ENCODE measurements around the gene SYNGR3. TPM values are rescaled to one million over a fixed set of nuclear protein-coding genes. Genes with fewer than 3 reads are reported as not detected.

SYNGR3 gene
- total RNA-seq, 4 donors from 2014 or later, result 2.3 TPM; not detected in 3

DNA sequence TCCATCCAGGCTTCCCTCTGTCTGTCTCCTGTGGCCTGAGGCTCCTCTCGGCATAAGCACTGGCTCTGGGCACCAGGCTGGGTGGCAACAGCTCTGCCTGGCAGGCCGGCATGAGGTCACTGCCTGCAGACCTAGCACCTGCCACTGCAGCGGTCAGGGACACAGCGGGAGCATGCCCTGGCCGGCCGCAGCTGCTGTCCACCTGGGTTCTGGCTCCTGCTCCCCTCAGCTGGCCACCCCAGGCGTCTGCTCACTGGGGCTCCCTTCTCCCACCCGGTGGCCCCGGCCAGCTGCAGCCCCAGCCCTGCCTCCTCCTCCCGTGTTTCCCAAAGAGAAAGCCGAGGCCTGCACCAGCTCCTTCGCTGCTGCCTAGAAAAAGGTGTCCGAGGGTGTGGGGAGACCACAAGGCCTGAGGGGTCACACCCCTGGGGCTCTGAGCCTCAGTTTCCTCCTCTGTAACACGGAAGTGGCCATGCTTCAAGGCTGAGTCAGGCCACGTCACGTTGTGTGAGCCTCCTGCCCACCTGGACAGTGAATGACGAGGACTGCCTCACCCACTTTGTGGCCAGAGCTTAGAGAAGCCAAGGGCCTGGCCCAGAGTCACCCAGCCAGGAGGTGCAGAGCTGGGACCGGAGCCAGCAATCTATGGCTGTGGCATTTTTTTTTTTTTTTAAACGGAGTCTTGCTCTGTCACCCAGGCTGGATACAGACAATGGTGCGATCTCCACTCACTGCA lies 51.2 kb downstream of the SYNGR3 start:
- Histone ChIP-seq H3K9me3 (no peaks in the 10 kb centered on the region), H3K27ac (peak overlapping the region; percentile 67 to 84 (median 76)), H3K4me1 (peaks cover 36 to 37% of the 10 kb centered on the region in 2 donors), H3K27me3 (no peaks in the 10 kb centered on the region), H3K36me3 (no peaks in the 10 kb centered on the region), H3K4me3 (no peak overlapping the region)
- DNase-seq, result peak in 1 of 2 donors; percentile 56
- intact Hi-C loops (cut with DNase I; ENCODE audit: low total_unique reads) (no loop called here), in situ Hi-C loops (cut with MboI; ENCODE audit: low sequenced_read_pairs in 4 of 4) (no loop called here)
- no peak for TF ChIP-seq POLR2A (IDR thresholded peaks at IDR 0.05)
- TF ChIP-seq CTCF (IDR thresholded peaks at IDR 0.05 in 4 of 5, conservative IDR thresholded peaks at IDR 0.05 in 1 of 5), result no peak
- ATAC-seq, result peak; percentile 17 to 48

DNA sequence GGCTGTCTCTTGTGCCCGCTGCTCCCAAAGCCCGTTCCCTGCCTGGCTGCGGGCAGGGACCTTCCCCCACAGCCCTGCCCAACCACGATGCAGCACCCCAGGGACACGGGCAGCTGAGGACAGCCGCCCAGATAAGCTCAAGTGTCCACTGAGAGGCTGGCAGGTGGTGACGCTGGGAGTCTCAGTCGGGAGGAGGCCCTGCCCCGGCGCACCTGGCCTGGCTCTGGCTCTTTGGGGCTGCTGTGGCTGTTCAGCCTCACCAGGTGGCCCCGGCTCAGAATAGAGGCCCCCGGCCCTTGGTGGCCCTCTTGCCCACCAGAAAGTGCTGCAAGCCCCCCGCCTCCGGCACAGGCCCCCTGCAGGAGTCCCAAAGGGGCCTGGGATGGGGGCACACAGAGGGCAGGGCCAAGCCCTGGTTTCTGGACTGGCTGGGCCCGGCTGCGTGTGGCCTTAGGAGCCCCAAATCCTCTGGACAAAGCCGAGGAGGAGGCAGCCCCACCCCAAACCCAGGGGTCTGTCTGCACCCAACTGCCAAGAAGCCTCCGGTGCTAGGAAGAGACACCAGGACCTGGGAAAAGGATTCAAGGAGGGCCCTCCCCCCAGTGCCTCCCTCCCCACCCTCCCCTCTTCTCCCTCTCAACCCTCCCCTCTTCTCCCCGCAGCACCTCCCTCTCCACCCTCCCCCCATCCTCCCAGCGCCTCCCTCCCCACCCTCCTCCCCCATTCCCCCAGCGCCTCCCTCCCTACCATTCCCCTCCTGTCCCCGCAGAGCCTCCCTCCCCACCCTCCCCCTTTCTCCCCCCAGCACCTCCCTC lies 52.6 kb downstream of the SYNGR3 start:
- in situ Hi-C loops (cut with MboI; ENCODE audit: low sequenced_read_pairs in 4 of 4), result no loop called here
- no peaks in the 10 kb centered on the region for H3K36me3 ChIP-seq
- H3K9me3 ChIP-seq, result no peaks in the 10 kb centered on the region
- H3K27ac ChIP-seq, result peak overlapping the region in 3 of 4 donors; percentile 69 to 84 (median 82)
- intact Hi-C loops (cut with DNase I; ENCODE audit: low total_unique reads), result no loop called here
- DNase-seq (no peak), ATAC-seq (no peak)
- H3K27me3 ChIP-seq, result no peaks in the 10 kb centered on the region
- H3K4me1 ChIP-seq, result peaks cover 40 to 50% of the 10 kb centered on the region in 2 donors
- no peak for TF ChIP-seq POLR2A (IDR thresholded peaks at IDR 0.05)
- TF ChIP-seq CTCF (IDR thresholded peaks at IDR 0.05 in 4 of 5, conservative IDR thresholded peaks at IDR 0.05 in 1 of 5), result no peak
- H3K4me3 ChIP-seq, result no peak overlapping the region

DNA sequence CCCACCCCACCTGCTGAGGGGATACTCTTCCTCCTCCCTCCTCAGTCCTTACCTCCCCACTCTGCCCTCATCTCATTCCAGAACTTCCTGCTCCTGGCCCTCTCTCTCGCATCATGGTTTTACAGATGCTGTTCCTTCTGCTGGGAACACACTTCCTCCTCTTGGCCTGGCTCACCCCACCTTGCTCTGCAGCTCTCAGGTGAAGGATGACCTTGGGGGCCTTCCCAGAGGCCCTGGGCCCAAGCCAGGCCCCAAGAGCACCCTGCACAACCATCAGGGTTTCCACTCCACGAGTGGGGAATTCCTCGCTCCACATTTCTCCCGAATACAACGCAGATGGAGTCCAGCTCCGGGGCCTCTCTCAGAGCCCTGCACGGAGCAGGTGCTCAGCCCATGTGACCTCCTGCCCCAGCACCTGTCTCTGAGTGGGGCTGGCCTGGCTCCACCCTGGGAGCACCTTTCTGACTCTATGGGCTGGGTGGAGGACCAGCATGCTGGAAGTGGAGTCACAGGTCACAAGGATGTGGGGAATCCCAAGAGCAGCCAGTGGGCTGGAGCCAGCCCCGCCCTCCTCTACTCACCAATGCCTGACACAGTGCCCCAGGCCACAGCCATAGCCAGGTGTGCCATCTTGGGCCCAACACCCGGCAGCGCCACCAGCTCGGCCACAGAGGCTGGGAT lies 53.4 kb downstream of the SYNGR3 start:
- in situ Hi-C loops (cut with MboI; ENCODE audit: low sequenced_read_pairs in 4 of 4), result no loop called here
- TF ChIP-seq POLR2A (IDR thresholded peaks at IDR 0.05) (no peak), CTCF (IDR thresholded peaks at IDR 0.05 in 4 of 5, conservative IDR thresholded peaks at IDR 0.05 in 1 of 5) (no peak)
- Histone ChIP-seq H3K9me3 (no peaks in the 10 kb centered on the region), H3K27ac (peak overlapping the region in 2 of 4 donors; percentile 16 to 42), H3K36me3 (no peaks in the 10 kb centered on the region), H3K4me3 (no peak overlapping the region), H3K27me3 (no peaks in the 10 kb centered on the region), H3K4me1 (peaks cover 38 to 45% of the 10 kb centered on the region in 2 donors)
- intact Hi-C loops (cut with DNase I; ENCODE audit: low total_unique reads), result no loop called here
- no peak for ATAC-seq
- DNase-seq, result no peak

Other genes with a start within 250 kb of the SYNGR3 start
- gene NME3, start 218.4 kb upstream of the SYNGR3 start, total RNA-seq, result 10 to 100 TPM; 18.1 to 41.4 (median 34.2) TPM
- gene EME2, start 217.2 kb upstream of the SYNGR3 start, total RNA-seq, result 1 to 10 TPM; 2.1 to 9.2 (median 6.2) TPM
- gene MRPS34, start 216.8 kb upstream of the SYNGR3 start, total RNA-seq, result 100 to 1,000 TPM in 2 of 4 donors, 10 to 100 TPM in 2; 65.4 to 120 (median 90.0) TPM
- gene SPSB3, start 207.4 kb upstream of the SYNGR3 start, total RNA-seq, result 100 to 1,000 TPM in 1 of 4 donors, 10 to 100 TPM in 3; 86.2 to 161 (median 88.3) TPM
- gene NUBP2, start 207.0 kb upstream of the SYNGR3 start, total RNA-seq, result 100 to 1,000 TPM in 1 of 4 donors, 10 to 100 TPM in 3; 77.3 to 163 (median 80.7) TPM
- gene IGFALS, start 196.3 kb upstream of the SYNGR3 start, total RNA-seq, result under 1 TPM in 2 of 4 donors, not detected in 2; 0.20 to 0.22 TPM
- gene HAGH, start 163.1 kb upstream of the SYNGR3 start, total RNA-seq, result 100 to 1,000 TPM; 216 to 440 (median 261) TPM
- 10 to 100 TPM; 28.2 to 57.1 (median 49.1) TPM for gene FAHD1, start 162.8 kb upstream of the SYNGR3 start, total RNA-seq
- not detected for gene MEIOB, start 117.8 kb upstream of the SYNGR3 start, total RNA-seq
- gene HS3ST6, start 71.6 kb upstream of the SYNGR3 start, total RNA-seq, result not detected
- 10 to 100 TPM; 16.7 to 40.7 (median 35.2) TPM for gene MSRB1, start 46.8 kb upstream of the SYNGR3 start, total RNA-seq
- 100 to 1,000 TPM; 116 to 354 (median 188) TPM for gene RPL3L, start 35.3 kb upstream of the SYNGR3 start, total RNA-seq
- 1,000 to 10,000 TPM in 1 of 4 donors, 100 to 1,000 TPM in 3; 530 to 1,014 (median 743) TPM for gene NDUFB10, start 30.4 kb upstream of the SYNGR3 start, total RNA-seq
- 1,000 to 10,000 TPM; 1,162 to 1,876 (median 1,684) TPM for gene RPS2, start 25.1 kb upstream of the SYNGR3 start, total RNA-seq
- not detected for gene RNF151, start 23.1 kb upstream of the SYNGR3 start, total RNA-seq
- gene TBL3, start 17.9 kb upstream of the SYNGR3 start, total RNA-seq, result 10 to 100 TPM; 48.2 to 79.5 (median 71.4) TPM
- gene NOXO1, start 8.5 kb upstream of the SYNGR3 start, total RNA-seq, result under 1 TPM in 2 of 4 donors, not detected in 2; 0.33 to 0.46 TPM
- gene GFER, start 5.8 kb upstream of the SYNGR3 start, total RNA-seq, result 10 to 100 TPM; 16.3 to 27.0 (median 20.1) TPM
- gene ZNF598, start 19.9 kb downstream of the SYNGR3 start, total RNA-seq, result 10 to 100 TPM; 57.0 to 92.2 (median 75.4) TPM
- gene NPW, start 29.8 kb downstream of the SYNGR3 start, total RNA-seq, result not detected
- 10 to 100 TPM; 51.6 to 86.9 (median 74.4) TPM for gene NHERF2, start 36.9 kb downstream of the SYNGR3 start, total RNA-seq
- gene NTHL1, start 57.9 kb downstream of the SYNGR3 start, total RNA-seq, result 10 to 100 TPM in 1 of 4 donors, 1 to 10 TPM in 3; 3.5 to 13.6 (median 6.4) TPM
- 10 to 100 TPM; 44.5 to 62.7 (median 53.8) TPM for gene TSC2, start 58.0 kb downstream of the SYNGR3 start, total RNA-seq
- 100 to 1,000 TPM; 168 to 376 (median 339) TPM for gene PKD1, start 145.9 kb downstream of the SYNGR3 start, total RNA-seq
- 1 to 10 TPM in 2 of 4 donors, not detected in 2; 1.3 to 4.2 TPM for gene RAB26, start 158.7 kb downstream of the SYNGR3 start, total RNA-seq
- 10 to 100 TPM; 39.5 to 71.4 (median 55.9) TPM for gene TRAF7, start 165.8 kb downstream of the SYNGR3 start, total RNA-seq
- gene CASKIN1, start 206.6 kb downstream of the SYNGR3 start, total RNA-seq, result under 1 TPM in 3 of 4 donors, not detected in 1; 0.07 to 0.51 (median 0.10) TPM
- 10 to 100 TPM; 40.3 to 77.0 (median 73.5) TPM for gene MLST8, start 215.5 kb downstream of the SYNGR3 start, total RNA-seq
- 1 to 10 TPM in 3 of 4 donors, under 1 TPM in 1; 0.15 to 2.2 (median 1.4) TPM for gene BRICD5, start 220.9 kb downstream of the SYNGR3 start, total RNA-seq
- gene PGP, start 224.9 kb downstream of the SYNGR3 start, total RNA-seq, result 10 to 100 TPM; 19.6 to 43.1 (median 25.6) TPM
- 10 to 100 TPM; 24.5 to 38.4 (median 27.0) TPM for gene E4F1, start 233.6 kb downstream of the SYNGR3 start, total RNA-seq
- 1 to 10 TPM in 1 of 4 donors, under 1 TPM in 1, not detected in 2; 0.69 to 2.1 TPM for gene DNASE1L2, start 246.5 kb downstream of the SYNGR3 start, total RNA-seq